ENCODE results near the gene MPST.
"Not testable (repeated sequence)": the region's sequence is repeated elsewhere in the genome, so short reads cannot be mapped to it uniquely, and the experiment has no call there.

- not testable (repeated sequence) for TF ChIP-seq POLR2A (IDR thresholded peaks at IDR 0.05); CTCF (IDR thresholded peaks at IDR 0.05 in 4 of 5, conservative IDR thresholded peaks at IDR 0.05 in 1 of 5)
These were observed 30.5 kb upstream of the MPST start for GRCh38 chr22:36989012-36989411.
